HepG2 (cell line): ENCODE results near the gene PTPA.

Experiments used
- ARNT2 ChIP-seq: sonication (generic); formaldehyde crosslinking; IDR thresholded peaks from 2 replicates; pipeline ENCODE4 v1.8.0; 2022; ENCODE audit warnings: mild to moderate bottlenecking, low read depth, missing genetic modification reagents, moderate library complexity
- CAMTA2 ChIP-seq: sonication (generic); formaldehyde crosslinking; IDR thresholded peaks from 2 replicates; pipeline ENCODE4 v1.4.0; 2020; ENCODE audit warnings: mild to moderate bottlenecking, missing genetic modification reagents, borderline replicate concordance
- IKZF1 ChIP-seq: fragments of 450-650 bp; IDR thresholded peaks from 2 replicates; pipeline ENCODE4 v1.7.1; 2016
- MEIS1 ChIP-seq: sonication (generic); formaldehyde crosslinking; IDR thresholded peaks from 2 replicates; pipeline ENCODE4 v1.9.0; 2021; ENCODE audit warnings: mild to moderate bottlenecking, missing genetic modification reagents, moderate library complexity, borderline replicate concordance
- POLR2A ChIP-seq, 2 experiments: IDR thresholded peaks; 2 replicates each; pipeline ENCODE4 v1.6.1; 2011; ENCODE audit warnings: low read depth in 2 of 2, low read length in 2 of 2, mild to moderate bottlenecking in 1 of 2, moderate library complexity in 1 of 2; ENCODE audit not compliant: insufficient read depth in 1 of 2
- POLR2AphosphoS2 ChIP-seq: IDR thresholded peaks from 2 replicates; pipeline ENCODE4 v1.6.1; 2011; ENCODE audit warnings: low read depth, low read length, improper control_type of control experiment
- RARA ChIP-seq: IDR thresholded peaks from 2 replicates; pipeline ENCODE4 v1.6.1; 2016; ENCODE audit warnings: missing genetic modification reagents, missing compliant biosample characterization
- TF ChIP-seq, protein P1 (sequence below): sonication (generic); formaldehyde crosslinking; IDR thresholded peaks from 2 replicates; pipeline ENCODE4 v1.5.0; 2020; ENCODE audit warnings: mild to moderate bottlenecking, missing genetic modification reagents, moderate library complexity

GRCh38 chr9:129118799-129119198, 7.6 kb downstream of the PTPA start:
- TF ChIP-seq POLR2AphosphoS2 (no peak), MEIS1 (no peak), POLR2A (IDR thresholded peaks at IDR 0.05; ENCODE audit: insufficient read depth in 1 of 2, low read depth in 2 of 2, low read length in 2 of 2) (no peak), IKZF1 (no peak), ARNT2 (CRISPR knock-in tag) (no peak), CAMTA2 (CRISPR knock-in tag) (no peak), RARA (no peak)
- TF ChIP-seq, protein P1, sequence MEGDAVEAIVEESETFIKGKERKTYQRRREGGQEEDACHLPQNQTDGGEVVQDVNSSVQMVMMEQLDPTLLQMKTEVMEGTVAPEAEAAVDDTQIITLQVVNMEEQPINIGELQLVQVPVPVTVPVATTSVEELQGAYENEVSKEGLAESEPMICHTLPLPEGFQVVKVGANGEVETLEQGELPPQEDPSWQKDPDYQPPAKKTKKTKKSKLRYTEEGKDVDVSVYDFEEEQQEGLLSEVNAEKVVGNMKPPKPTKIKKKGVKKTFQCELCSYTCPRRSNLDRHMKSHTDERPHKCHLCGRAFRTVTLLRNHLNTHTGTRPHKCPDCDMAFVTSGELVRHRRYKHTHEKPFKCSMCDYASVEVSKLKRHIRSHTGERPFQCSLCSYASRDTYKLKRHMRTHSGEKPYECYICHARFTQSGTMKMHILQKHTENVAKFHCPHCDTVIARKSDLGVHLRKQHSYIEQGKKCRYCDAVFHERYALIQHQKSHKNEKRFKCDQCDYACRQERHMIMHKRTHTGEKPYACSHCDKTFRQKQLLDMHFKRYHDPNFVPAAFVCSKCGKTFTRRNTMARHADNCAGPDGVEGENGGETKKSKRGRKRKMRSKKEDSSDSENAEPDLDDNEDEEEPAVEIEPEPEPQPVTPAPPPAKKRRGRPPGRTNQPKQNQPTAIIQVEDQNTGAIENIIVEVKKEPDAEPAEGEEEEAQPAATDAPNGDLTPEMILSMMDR (CRISPR knock-in tag): no peak
